ENCODE measurements around the gene BCAR3.

Gene BCAR3

GRCh38 chr1:93635614-93636543 lies 45.8 kb downstream of the BCAR3 start:
- DNase-seq, result no peak

DNA sequence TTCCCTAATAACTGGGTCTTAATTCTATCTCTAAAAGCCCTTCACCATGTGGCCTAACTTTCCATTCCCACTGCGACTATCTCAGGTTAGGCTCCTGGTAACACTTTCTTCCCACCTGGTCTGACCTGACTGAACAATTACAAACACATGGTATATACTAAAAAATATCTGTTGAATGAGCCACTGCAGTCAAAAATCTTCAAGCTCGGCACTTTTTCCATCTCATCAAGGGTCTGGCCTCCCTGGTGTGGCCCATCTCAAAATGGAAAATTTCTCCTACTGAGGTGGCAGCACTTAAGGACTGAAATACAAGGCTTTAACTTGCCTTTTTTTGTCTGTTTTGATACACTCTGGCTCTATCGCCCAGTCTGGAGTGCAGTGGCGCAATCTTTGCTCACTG lies 48.3 kb downstream of the BCAR3 start:
- DNase-seq, result no peak

- DNase-seq, result no peak
Measured at GRCh38 chr1:93631626-93632365, 49.8 kb downstream of the BCAR3 start.

- no peak for DNase-seq
Measured at GRCh38 chr1:93630168-93630567, 51.5 kb downstream of the BCAR3 start.

DNA sequence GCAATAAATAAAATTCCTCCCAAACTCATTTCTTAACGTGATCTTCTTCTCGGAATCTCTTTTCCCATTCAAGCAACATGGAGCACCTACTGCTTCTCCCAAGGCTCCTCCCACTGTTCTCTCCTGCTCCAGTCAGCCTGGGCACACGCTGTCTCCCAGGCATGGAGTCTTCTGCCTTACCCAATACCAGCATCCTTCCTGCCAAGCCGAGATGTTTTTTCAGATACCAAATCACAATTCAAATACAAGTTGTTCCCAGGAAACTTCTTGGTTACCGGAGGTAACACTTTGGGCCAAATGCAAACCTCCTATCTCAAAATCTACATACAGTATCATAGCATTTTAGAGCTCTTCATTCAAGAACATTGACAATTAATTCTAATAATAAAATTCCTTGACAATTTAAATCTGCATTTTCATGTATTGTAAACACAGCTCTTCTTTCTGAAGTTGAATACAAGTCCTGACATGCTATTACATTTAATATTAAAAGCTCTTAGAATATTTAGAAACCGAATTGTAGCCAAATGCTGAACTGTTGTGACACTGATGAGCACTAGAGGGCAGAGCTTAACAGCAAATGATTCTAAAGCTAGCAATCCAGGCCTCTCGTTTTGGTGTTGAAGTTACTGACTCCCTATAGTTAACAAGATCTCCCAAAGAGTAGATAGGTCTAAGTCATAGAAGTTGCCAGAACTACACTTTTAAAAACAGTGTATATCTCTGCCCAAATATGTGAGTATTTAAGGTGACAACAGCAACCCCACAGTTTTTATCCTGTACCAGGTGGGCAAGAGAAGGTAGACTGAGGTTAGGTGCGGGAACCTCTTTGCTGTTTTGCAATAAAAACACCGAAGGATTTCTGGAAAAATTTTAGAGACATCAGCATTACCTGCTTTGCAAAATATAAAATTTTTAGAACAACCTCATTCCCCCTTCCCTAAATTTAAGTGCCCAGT lies 52.3 kb downstream of the BCAR3 start:
- DNase-seq, result peak; percentile 56

DNA sequence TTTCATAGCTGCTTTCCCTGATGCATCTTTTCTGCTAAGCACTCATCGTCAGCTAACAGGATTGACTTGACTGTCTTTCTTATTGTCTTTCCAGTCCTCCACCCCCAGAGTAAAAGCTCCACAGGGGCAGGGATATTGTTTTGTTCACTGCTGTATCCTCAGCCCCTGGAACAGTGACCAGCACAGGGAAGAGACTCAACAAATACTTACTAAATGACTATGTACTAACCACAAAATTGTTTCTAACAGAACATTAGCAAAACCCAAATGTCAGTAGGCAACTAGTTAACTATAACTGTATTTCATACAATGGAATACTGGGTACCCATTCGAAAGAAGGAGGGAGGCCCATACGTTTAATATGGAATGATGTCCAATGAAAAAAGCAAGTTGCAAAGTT lies 53.0 kb downstream of the BCAR3 start:
- no peak for DNase-seq

DNA sequence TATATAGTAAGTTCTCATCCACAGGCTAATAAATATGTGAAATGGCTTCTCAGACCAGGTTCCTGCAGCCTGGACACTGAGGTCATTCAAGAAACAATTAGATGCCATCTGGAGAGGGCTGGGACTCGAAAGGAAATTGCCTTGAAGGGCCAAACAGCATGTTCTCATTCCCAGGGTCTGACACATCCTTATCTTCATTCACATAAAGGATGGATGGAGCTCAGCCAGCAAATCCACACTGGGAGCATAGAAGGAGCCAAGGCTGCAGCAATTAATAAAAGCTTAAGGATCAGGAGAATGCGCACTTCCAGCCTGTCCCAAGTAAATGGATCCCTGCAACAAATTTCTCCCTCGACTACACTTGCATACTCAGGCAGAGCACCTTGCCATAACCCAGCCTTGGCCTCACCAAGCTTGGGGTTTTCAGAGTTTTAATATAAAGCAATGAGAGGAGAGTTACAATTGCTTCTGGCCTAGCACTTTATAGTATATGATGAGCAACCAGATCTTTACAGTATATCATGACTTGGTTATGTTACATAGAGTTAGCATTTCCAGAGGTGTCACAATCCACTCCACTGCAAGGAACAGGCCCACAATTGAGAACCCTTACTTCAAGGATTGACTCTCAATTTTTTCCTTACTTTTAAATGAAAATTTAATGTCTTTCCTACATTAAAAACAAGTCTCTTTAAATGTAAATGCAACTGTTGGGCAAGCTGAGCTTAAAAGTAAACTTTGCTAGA lies 55.9 kb downstream of the BCAR3 start:
- DNase-seq, result no peak

GRCh38 chr1:93623875-93624274 lies 57.8 kb downstream of the BCAR3 start:
- DNase-seq, result no peak

- DNase-seq, result no peak
Measured at GRCh38 chr1:93623436-93623835, 58.2 kb downstream of the BCAR3 start.

GRCh38 chr1:93621246-93621645 lies 60.4 kb downstream of the BCAR3 start:
- DNase-seq, result no peak

DNA sequence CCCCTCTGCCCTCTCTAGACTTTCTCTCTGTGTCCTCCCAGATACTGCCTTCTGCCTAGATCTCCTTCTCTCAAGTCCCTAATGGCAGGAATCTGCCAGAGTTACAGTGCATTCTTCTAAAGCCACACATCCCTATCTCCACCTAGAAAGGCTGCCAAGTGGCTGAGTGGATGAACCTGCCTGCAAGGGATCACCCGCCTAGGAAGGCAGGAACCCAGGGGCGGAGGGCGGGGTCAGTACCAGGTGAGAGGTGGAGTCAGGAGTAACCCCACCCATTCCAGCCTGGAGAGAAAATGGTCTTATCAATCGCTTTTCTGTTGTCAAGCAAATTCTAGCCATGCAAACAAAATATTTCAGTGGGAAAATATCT lies 60.8 kb downstream of the BCAR3 start:
- no peak for DNase-seq

DNA sequence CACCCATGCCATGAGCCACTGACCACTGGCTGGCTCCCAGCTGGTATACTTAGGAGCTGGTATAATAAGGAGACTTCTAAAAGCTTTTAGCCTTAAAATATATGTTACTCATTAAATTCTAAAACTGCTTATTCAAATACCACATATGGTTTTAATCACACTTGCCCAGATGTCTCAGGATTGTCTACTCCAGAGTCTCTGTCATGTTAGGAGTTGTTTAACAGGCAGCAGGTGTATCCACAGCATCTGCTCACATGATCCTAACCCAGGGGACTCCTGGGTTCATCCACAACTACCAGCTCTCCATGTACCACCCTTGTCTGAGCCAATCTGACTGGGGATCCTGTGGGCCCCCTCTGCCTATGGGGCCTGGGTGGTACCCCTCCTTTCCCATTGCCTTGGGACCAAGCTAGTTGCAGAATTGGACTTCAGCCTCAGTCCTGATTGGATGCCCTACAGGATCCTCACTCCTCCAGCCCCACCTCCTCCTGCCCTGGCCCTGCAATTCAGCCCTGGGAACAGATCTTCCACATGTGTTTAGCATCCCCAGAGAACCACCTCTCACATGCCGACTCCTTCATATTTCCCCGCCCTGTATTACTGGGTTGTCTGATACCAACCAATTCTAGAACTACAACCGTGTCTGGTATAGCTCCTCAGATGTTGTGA lies 61.3 kb downstream of the BCAR3 start:
- DNase-seq, result no peak

GRCh38 chr1:93619507-93620171 lies 62.0 kb downstream of the BCAR3 start:
- DNase-seq, result no peak

- no peak for DNase-seq
Measured at GRCh38 chr1:93617670-93618499, 63.8 kb downstream of the BCAR3 start.

DNA sequence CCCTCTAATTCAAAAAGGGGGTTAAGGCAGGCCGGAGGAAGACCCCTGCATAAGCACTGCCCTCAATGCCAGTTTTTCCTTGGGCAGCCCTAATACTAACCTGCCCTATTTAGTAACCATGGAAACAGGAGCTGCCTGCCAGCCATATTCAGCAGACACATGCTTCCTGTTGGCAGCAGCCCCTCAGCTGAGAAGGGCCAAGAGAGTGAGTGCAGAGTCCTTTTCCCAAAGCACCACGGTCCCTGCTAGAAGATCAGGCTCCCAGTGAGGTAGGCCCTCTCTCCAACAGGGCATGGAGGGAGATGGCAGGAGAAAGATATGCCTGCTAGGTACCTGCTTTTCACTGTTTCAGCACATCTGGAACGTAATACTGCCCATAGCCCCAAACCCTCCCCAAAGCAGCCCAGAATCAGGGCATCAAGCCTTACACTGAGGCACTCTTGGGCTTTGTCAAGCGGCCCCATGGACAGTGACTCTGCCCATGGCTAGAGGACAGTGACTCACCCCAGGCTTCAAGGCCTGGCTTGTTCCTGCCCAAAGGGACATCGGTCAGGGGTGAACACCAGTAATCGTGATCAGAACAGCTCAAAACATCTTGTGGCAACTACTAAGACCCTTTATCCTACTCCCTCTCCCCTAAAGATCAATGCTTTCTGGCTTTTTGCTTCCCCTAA lies 64.5 kb downstream of the BCAR3 start:
- DNase-seq, result peak; percentile 75

- no peak for DNase-seq
Measured at GRCh38 chr1:93616221-93616995, 65.2 kb downstream of the BCAR3 start.

- DNase-seq, result no peak
Measured at GRCh38 chr1:93615582-93616150, 66.0 kb downstream of the BCAR3 start.

- no peak for DNase-seq
Measured at GRCh38 chr1:93614986-93615581, 66.6 kb downstream of the BCAR3 start.
